ENCODE data around the gene PPARG.
"Not testable (repeated sequence)": the region's sequence is repeated elsewhere in the genome, so short reads cannot be mapped to it uniquely, and the experiment has no call there.

PPARG gene

DNA sequence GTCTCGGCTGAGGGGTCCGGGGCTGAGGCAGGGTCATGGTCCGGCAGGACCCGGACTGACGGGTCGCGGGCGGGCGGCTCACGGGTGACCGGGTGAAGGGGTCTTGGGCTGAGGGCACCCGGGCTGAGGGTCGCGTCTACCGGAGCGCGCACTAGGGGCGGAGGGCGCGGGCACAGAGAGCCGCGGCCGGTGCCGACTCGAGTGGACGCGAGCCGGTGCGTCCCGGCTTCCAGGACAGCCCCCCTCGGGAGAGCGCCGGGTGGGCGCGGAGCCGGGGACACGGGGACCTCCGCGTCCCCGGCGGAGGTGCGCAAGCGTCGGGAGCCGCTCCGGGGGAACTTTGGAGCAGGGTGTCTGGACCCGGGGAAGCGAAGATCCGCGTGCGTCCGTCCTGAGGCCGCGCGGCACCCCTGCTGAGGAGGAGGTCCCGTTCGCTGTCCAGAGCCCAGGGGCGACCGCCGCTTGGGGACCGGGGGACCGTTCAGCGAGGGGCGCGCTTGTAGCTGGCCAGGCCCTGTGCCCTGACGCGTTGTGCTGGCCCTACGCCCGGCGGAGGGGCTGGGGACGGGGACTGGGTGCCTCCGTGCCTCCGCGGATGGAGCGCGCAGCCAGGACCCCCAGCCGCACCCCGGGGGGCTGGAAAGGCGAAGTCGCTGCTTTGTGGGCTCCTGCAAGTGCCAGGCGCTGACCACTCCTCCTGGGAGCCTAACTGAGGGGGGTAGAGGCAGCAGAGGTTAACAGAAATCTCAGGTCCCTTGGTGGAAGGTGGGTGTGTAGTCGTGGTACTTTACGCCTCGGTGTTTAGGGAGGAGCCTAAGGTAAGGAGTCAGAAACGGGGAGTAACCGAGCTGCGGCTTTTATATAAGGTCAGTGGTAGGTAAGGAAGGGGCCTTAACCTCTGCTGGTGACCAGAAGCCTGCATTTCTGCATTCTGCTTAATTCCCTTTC, at the start of gene PPARG:
TSS of gene PPARG (plus strand) at position 889 of the 948 bp plus-strand sequence. CDS start 90,642 bp downstream, outside the sequence.
- no peak for DNase-seq

DNA sequence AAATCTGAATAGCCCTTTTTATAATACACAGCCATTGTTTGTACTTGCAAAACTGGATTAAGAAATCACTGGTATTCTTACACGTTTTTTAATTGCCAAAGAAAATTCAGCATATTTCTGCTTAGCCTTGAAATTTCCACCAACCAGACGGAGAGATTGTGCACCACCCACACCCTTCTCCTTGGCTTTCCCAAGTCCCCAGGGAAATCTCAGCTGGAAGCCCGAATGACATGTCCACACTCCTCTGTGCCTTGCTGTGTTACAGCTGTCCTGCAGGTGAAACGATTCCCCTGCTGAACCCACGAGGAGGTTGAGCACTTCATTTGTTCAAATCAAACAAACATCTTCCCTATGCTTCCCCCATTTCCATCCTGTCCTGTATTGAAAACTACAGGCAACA, 49.6 kb upstream of the PPARG start:
- no peak for DNase-seq

DNA sequence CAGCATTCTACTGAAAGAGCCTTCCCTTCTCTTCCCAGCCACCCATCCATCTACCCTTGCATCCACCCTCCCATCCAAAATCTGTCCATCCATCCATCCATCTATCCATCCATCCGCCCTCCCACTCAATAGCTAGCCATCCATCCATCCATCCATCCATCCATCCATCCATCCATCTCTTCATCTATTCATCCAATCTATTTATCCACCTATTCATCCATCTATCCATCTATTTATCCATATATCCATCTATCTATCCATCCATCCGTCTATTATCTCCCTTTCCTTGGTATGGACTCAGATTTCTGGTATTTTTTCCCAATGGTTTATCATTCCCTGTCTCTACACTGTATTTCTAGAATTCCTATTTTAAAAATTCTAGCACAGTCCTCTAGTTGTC, 46.1 kb upstream of the PPARG start:
- no peak for DNase-seq

DNA sequence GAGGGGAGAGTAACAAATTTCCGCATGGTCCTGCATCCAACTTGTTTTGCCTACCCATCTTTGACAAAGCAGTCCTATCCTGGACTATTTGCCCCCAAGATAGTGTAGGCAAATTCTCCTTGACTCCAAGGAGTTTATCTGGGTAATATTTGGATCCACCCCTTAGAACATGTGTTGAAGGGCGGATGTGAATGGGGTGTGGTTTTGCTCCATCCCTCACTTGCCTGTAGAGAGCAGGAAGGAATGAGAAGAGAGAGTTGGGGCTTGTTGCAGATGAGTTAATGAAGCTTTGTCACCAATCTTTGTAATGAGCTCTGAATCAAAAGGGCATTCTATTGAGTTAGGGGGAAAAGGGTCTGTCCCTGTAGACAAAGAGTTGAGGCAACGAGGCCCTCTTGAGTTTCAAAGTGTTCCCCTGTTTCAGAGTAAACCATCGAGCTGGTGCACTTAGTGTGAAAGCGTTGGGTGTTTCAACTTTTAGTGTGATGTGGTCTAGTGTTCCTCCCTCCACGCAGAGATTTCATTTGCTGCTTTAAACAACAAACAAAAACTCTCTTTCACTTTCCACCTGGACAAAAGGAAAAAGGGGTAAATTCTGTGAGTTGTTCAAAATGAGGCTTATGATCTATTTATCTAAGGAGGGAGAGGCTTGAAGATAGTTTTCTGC, 42.2 kb upstream of the PPARG start:
- no peak for DNase-seq

DNA sequence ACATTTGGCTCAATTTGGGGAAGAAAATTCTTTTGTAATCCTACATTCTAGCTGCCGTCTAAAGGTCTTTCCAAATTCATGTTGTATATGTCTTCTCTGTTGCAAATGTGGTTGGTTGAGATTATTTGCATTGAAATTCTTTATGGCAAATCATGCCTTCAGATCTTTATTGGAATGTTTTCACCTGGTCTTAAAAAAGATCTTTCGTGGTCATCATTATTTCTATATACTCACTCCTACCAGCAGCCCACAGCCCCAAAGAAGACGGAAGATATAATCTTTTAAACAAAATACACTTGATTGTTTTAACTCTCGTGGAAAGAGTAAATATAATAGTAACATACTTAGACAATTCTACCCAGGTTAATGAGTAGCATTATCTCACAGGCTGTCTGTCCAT, 41.5 kb upstream of the PPARG start:
- DNase-seq = no peak

DNA sequence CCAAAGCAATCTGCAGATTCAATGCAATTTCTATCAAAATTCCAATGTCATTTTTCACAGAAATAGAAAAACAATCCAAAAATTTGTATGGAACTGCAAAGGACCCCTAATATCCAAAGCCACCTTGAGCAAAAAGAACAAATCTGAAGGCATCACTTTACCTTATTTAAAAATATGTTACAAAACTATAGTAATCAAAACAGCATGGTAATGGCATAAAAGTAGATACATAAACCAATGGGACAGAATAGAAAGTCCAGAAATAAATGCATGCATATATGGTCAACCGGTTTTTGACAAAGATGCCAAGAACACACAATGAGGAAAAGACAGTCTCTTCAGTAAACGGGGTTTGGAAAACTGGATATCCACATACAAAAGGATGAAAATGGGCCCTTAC, 39.4 kb upstream of the PPARG start:
- DNase-seq = no peak

DNA sequence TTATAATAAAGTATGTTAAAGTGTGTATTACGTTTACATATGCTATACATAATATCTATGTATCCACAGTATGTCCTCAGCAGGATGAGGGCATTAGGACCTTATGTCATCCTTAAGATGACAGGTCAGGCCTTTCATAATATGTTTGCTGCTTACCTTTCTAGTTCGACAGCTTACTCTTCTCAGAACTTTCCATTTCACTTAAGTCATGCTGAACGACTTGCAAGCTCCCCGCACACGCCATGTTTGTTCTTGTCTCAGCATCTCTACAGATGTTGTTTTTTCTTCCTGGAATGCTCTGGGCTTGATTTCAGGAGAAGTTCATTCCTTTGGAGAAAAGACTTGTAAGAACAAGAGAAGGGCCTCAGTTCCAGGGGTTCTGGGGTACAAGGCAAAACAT, 36.0 kb upstream of the PPARG start:
- DNase-seq = no peak

DNA sequence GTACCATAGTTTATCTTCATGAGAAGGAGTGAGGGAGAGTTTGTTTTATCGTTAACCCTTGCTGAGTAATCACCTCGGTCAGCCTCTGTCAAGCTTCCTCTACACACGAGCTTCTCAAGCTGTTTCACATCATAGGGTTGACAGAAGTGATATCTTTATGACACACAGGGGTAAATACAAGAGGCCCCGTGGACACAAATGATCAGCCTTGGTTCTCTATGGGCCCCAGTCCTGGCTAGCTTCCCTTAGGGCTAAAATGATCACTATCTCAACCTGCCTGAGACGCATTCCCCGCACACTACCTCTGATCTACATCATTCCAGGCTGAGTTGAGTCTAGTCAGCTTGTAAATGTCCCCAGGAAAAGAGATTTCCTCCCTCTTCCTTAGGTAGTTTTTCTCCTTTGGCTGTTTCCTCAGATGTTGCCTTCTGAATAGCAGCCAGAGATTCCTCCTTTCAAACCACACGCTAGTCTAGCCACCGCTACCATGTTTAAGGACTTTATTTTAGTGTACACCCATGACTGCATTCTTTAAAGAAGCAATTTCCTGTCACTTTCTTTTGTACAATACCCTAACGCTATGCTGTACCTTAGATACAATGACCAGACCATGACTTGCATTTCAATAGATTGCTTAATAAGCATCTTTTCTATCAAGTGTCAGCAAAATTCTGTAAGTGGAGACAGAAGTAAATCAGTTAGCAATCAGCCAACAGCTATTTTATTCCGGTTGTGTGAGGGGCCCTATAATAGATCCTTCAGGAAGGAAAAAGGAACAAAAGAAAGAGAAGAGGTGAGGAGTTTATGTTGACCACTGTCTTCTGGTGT, 35.1 kb upstream of the PPARG start:
- no peak for DNase-seq

DNA sequence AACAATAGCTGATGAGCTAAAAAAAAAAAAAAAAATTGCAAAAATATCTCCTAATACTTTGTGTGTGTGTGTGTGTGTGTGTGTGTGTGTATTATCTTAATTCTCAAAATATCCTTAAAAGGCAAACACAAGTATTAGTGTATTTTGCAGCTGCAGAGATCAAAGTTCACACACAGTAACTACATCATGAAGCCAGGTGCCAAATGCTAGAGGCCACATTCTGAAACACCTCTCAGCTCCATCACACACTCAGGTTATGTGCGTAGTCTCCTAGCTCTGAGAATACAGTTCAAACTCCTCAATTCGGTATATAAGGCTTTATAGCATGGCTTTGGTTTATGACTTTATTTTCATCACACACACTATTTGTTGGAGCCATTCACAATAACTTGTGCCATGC, 33.5 kb upstream of the PPARG start:
- no peak for DNase-seq

DNA sequence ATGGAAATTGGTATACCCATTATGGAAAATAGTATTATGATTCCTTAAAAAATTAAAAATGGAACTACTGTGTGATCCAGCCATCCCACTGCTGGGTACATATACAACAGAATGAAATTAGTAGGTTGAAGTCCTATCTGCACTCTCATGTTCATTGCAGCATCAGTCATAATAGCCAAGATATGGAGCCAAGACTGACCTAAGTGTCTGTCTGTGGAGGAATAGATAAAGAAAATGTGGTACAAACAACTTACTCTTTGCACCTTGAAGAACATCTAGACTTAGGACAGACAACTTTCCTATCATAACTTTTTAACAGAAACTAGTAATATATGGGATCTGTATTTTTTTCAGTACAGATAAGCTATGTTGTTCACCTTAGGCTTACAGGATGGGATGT, 30.0 kb upstream of the PPARG start:
- DNase-seq = no peak

DNA sequence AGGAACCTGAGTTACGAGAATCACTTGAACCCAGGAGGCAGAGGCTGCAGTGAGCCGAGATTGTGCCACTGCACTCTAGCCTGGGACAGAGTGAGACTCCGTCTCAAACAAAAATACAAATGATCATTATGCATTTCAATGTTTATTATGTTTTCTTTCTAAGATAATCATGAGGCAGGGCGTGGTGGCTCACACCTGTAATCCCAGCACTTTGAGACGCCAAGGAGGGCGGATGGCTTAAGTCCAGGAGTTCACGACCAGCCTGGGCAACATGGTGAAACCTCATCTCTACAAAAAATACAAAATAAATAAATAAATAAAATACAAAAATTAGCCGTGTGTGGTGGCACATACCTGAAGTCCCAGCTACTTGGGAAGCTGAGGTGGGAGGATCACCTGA, 26.7 kb upstream of the PPARG start:
- DNase-seq = not testable (repeated sequence)

DNA sequence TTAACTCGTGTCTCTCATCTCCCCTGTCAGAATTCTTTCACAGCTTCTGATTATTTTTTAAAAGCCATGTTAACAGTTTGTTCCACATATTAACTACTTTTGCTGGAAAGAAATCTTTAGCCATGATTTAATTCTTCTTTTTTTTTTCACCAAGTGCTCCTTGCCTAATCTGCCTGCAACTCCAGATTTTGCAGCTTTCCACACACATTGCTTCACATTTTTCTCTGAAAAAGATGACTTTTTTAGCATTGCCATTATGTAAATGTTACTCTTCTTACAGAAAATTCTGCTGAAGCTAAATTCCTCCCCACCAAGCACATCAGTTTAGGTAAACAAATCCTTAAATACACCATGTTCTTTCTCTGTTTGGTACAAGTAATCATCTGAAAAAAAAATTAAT, 23.4 kb upstream of the PPARG start:
- DNase-seq = no peak

DNA sequence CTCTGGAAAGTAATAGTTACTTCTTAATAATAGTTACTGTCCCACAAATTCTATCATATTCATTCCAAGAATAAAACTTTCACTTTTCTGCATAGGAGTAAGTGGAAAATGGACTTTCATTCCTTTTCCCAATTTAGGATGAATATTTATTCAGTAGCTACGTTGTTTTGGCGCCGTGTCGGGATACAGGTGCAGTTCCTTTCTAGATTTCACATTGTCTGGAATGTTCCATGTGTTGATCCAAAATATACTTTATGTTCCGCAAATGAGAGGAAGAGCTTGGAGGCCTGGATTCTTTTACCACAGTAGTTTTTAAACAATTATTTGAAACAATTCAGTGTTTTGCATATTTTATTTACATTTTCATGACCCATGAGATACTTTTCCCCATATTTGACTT, 22.8 kb upstream of the PPARG start:
- no peak for DNase-seq

DNA sequence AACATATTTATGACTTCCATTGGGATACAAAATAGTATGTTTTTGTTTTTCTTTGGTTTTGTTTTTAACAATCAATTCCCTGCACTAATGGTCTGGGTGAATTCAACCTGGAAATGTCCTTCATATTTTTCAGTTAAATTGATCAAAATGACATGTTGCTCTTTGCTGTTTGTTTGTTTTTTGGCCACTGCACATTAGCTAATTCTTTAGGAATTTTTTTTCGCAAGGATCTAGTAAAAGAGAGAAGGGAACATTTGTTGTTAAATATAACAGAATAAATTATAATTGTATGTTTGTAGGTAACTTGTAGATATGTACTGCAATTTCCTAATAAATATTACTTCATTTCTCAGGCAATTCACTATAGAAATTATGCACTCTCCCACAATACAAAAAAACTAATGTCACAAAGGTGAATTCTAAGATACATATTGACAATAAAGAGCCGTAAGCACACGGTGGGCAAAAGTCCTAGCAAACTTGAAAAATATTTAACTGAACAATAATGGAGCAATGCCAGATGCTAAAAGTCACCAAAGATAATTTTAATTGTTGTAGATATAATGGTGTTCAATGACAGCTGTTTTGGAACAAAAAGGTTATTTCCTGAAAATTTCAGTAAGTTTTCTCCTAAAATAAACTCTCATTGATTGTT, 21.4 kb upstream of the PPARG start:
- no peak for DNase-seq

DNA sequence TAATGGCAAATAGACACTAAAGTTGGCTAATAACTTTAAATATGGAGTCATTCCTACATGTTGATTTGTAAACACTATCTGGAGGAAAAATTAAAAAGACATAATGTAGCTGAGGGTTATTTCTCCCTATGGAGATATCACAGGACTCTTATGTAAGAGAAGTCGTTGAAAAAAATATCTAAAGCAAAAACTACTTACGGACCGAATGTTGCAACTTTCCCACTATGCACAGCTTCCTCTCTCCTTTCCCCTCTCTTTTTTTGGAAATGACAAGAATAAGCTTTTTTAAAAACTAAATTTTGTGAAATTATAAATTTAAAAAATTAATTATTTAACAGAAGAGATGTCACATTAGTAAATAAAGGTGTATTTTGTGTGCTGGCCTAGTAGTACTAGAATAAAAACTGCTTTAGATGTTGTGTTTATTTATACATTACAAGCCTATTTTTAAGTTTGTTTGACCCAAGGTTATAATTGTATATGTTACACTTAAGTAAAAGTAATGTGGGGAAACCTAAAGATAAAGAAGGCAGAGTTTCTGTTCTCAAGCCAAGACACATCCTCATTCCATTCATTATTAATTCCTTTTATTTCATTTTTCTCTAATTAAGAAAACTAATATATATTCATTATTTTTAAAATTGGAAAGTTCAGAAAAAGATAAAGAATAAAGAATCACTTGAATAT, 20.7 kb upstream of the PPARG start:
- DNase-seq = no peak

DNA sequence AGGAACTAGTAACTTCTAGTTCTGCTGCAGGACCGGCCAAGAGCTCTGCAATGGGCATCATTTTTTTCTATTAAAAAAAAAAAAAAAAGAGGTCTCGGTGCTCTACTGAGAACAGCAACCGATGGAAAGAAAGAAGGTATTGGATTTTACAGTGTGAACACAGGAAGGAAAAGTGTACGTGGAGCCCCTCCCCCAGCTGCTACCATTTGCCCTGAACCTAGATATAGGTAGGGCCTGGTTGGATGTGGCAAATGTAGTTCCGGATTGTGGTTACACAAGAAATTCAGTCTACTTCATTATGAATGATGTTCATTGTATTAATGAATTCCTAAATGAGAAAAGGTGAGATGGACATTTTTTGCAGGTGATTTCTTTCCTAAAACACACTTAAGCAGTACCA, 17.9 kb upstream of the PPARG start:
- DNase-seq = no peak

DNA sequence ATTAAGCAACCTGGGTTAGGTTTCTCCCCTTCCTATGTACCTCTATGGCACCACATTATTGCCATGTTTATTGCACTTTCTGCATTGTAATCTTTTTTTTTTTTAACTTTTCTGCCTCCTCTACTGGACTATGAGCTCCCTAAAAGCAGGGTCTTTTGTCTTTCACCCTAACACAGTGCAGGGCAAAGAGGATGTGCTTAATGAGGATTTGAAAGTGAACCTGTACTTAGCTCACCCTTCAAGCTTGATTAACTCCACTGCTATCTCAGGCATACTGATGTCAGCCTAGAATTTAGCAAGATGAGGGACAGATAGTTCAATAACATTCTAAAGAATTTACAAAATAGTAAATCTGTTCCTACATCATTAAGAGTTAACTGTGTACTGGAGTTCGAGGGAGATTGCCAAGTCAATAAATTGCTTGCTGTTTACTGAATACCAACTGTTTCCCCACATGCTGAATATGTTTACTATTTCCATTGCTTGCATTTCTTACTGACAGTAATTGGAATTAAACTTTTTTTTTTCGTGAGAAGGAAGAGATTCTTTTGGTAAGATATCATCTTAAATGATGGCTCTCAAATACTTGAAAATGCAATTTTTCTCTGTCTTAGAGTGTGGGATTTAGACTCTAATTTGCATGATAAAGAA, 15.7 kb upstream of the PPARG start:
- DNase-seq = no peak

DNA sequence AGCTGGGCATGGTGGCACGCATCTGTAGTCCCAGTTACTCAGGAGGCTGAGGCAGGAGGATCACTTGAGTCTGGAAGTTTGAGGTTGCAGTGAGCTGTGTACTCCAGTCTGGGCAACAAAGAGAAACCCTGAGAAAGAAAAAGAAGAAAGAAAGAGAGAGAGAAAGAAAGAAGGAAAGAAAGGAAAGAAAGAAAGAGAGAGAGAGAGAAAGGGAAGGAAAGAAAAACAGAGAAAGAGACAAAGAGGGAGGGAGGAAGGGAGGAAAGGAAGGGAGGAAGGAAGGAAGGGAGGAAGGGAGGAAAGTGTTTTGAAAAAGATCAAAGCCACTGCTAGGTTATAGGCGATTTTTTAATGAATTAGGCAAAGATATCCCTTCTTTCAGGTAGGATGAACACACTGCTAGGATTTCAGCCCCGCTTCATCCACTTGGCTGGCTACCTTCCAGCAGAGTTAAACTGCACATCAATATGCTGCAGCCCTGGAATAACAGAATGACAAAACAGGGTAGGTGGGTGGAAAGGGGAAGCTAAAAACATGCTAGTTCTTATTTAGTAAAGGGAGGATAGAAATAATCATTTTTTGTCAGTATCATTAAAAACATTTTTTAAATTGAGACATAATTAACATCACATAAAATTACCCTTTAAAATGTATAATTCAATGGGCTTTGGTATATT, 12.8 kb upstream of the PPARG start:
- DNase-seq = no peak

DNA sequence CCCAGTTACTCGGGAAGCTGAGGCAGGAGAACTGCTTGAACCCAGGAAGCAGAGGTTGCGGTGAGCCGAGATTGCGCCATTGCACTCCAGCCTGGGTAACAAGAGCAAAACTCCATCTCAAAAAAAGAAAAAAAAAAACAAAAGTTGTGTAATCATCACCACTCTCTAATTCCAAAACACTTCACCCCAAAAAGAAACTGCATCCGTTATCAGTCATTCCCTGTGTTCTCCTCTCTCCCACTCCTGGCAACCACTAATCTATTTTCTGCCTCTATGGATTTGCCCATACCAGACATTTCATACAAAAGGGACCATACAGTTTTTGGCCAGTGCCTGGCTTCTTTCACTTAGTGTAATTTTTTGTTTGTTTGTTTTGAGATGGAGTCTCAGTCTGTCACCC, 12.0 kb upstream of the PPARG start:
- not testable (repeated sequence) for DNase-seq

DNA sequence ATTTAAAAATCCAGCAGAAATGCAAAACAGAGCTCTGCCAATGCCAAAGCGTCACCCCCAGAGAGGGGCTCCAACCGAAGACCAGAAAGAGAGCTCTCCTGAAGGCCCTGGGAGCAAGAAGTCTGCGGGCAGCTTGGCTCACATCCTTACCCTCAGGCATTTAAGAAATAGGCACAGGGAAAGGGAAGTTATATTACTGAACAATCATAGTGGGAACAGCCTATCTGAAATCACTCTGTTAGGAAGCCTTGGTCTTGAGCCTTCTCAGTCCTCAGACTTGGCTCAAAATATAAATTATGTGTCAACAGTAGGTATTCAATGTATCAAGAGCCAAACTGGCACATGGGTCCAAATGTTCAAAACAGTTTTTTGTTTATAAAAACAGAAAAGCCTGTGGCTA, 10.3 kb upstream of the PPARG start:
- no peak for DNase-seq
